ENCODE results near the gene MED13L. TPM values are rescaled to one million over a fixed set of nuclear protein-coding genes. Genes with fewer than 3 reads are reported as not detected.

MED13L gene
- total RNA-seq, 4 donors from 2014 or later: 173 to 222 (median 192) TPM

DNA sequence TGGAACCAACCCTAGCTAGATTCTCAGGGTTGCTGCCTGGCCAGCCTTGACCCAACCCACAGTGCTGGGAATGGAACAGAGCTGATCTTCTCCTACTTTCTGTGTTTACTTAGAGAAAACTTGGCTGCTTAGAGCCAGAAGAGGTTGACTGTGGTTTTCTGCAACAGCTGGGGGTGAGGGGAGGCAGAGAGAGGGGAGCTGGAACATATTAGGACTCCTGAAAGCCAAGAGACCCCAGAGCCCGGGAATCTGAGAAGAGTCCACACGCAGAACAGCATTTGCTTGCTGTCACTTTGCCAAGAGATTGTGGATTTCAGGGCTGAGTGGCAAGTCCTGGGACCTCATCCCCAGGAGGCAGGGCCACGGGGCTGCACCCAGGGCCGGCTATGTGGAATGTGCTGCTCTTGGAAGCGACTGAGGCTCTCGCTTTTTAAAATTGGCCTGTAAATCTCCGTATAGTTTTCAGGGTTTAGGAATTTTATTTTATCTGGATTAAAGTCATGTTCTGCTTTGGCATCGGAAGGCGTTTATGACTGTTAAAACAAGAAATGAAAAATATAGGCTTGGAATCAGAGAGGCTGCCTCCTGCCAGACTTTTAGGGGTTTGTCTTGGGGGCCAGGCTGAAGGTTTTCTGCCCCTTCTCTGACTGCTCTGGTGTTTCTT lies 22.3 kb upstream of the MED13L start:
- TF ChIP-seq CTCF (IDR thresholded peaks at IDR 0.05): no peak
- TF ChIP-seq POLR2AphosphoS5 (IDR thresholded peaks at IDR 0.05): no peak
- TF ChIP-seq POLR2A (IDR thresholded peaks at IDR 0.05): no peak
- no peak for TF ChIP-seq EP300 (IDR thresholded peaks at IDR 0.05)
- H3K4me3 ChIP-seq: no peak overlapping the region
- H3K27me3 ChIP-seq: no peaks in the 10 kb centered on the region
- WGBS, 2 donors (ENCODE audit: low coverage in 1 of 2): 20 to 22% methylated on average over 5 to 6 of the region's 9 CpGs
- peaks cover 14 to 51% (median 15%) of the 10 kb centered on the region in 3 donors for H3K4me1 ChIP-seq
- H3K27ac ChIP-seq: peak overlapping the region; percentile 52 to 78 (median 70)
- no peaks in the 10 kb centered on the region for H3K9me3 ChIP-seq
- no peaks in the 10 kb centered on the region for H3K36me3 ChIP-seq
- peak; percentile 28 for ATAC-seq

DNA sequence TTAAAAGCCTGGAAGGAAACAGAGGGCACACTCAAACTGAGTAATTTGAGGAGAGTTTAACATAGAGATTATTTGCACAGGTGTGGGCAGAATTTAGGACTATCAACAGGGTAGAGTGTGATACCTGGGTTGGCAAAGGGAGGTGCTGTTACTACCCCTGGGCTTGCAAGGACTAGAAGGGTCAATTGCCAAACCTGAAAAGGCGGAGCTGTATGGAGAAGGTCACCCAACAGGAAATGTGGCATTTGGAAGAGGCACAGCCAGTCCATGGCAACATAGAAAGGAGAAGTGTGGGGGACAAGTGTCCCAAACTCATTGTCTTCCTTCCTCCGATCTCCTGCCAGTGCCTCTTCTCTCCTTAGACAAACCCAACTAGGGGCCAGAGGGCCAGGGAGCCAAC lies 21.6 kb upstream of the MED13L start:
- WGBS, 2 donors (ENCODE audit: low coverage in 1 of 2): 94 to 100% methylated on average over 2 of the region's 2 CpGs
- Histone ChIP-seq H3K9me3 (no peaks in the 10 kb centered on the region), H3K4me1 (peaks cover 14 to 58% (median 15%) of the 10 kb centered on the region in 3 donors), H3K4me3 (no peak overlapping the region), H3K27ac (peak overlapping the region in 3 of 4 donors; percentile 64 to 78 (median 76)), H3K36me3 (no peaks in the 10 kb centered on the region), H3K27me3 (no peaks in the 10 kb centered on the region)
- no peak for TF ChIP-seq CTCF (IDR thresholded peaks at IDR 0.05)
- no peak for TF ChIP-seq POLR2A (IDR thresholded peaks at IDR 0.05)
- no peak for TF ChIP-seq EP300 (IDR thresholded peaks at IDR 0.05)
- TF ChIP-seq POLR2AphosphoS5 (IDR thresholded peaks at IDR 0.05): no peak
- ATAC-seq: no peak

GRCh38 chr12:116298578-116298977 lies 21.1 kb upstream of the MED13L start:
- no peak for TF ChIP-seq CTCF (IDR thresholded peaks at IDR 0.05)
- TF ChIP-seq EP300 (IDR thresholded peaks at IDR 0.05): no peak
- TF ChIP-seq POLR2A (IDR thresholded peaks at IDR 0.05): no peak
- no peak for TF ChIP-seq POLR2AphosphoS5 (IDR thresholded peaks at IDR 0.05)
- WGBS, 2 donors (ENCODE audit: low coverage in 1 of 2): 90 to 100% methylated on average over 2 of the region's 2 CpGs
- peaks cover 14 to 60% (median 15%) of the 10 kb centered on the region in 3 donors for H3K4me1 ChIP-seq
- H3K27me3 ChIP-seq: no peaks in the 10 kb centered on the region
- ATAC-seq: no peak
- H3K9me3 ChIP-seq: no peaks in the 10 kb centered on the region
- H3K36me3 ChIP-seq: no peaks in the 10 kb centered on the region
- no peak overlapping the region for H3K4me3 ChIP-seq
- no peak overlapping the region for H3K27ac ChIP-seq

- TF ChIP-seq EP300 (IDR thresholded peaks at IDR 0.05) (no peak), POLR2A (IDR thresholded peaks at IDR 0.05) (no peak), CTCF (IDR thresholded peaks at IDR 0.05) (no peak), POLR2AphosphoS5 (IDR thresholded peaks at IDR 0.05) (no peak)
- Histone ChIP-seq H3K27ac (no peak overlapping the region), H3K36me3 (no peaks in the 10 kb centered on the region), H3K4me1 (peaks cover 14 to 51% (median 15%) of the 10 kb centered on the region in 3 donors), H3K27me3 (no peaks in the 10 kb centered on the region), H3K4me3 (no peak overlapping the region), H3K9me3 (no peaks in the 10 kb centered on the region)
- WGBS, 2 donors (ENCODE audit: low coverage in 1 of 2): 60 to 91% methylated on average over 3 of the region's 3 CpGs
- ATAC-seq: no peak
Observed at GRCh38 chr12:116297224-116297834, 19.8 kb upstream of the MED13L start.
